ENCODE data around the gene BCL2L12. TPM values are rescaled to one million over a fixed set of nuclear protein-coding genes. Genes with fewer than 3 reads are reported as not detected.
A peak's percentile ranks its signal among the peaks of the same experiment; 100 is the strongest.

BCL2L12 gene
- total RNA-seq, 1 donor from 2014 or later = 49.2 TPM

- no peak overlapping the region for H3K4me3 Mint-ChIP-seq
- peaks cover 14% of the 10 kb centered on the region for H3K36me3 Mint-ChIP-seq
- no peak overlapping the region for H3K27ac Mint-ChIP-seq
- no peaks in the 10 kb centered on the region for H3K27me3 Mint-ChIP-seq
- no peaks in the 10 kb centered on the region for H3K9me3 Mint-ChIP-seq
- no peak for DNase-seq (ENCODE audit: extremely low spot score, unreplicated experiment)
- TF ChIP-seq, protein P1, sequence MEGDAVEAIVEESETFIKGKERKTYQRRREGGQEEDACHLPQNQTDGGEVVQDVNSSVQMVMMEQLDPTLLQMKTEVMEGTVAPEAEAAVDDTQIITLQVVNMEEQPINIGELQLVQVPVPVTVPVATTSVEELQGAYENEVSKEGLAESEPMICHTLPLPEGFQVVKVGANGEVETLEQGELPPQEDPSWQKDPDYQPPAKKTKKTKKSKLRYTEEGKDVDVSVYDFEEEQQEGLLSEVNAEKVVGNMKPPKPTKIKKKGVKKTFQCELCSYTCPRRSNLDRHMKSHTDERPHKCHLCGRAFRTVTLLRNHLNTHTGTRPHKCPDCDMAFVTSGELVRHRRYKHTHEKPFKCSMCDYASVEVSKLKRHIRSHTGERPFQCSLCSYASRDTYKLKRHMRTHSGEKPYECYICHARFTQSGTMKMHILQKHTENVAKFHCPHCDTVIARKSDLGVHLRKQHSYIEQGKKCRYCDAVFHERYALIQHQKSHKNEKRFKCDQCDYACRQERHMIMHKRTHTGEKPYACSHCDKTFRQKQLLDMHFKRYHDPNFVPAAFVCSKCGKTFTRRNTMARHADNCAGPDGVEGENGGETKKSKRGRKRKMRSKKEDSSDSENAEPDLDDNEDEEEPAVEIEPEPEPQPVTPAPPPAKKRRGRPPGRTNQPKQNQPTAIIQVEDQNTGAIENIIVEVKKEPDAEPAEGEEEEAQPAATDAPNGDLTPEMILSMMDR (conservative IDR thresholded peaks at IDR 0.05) = no peak
- H3K4me1 Mint-ChIP-seq (ENCODE audit: unreplicated experiment) = no peaks in the 10 kb centered on the region
Measured at GRCh38 chr19:49658139-49658517, 7.6 kb upstream of the BCL2L12 start.

GRCh38 chr19:49658566-49659442, 6.9 kb upstream of the BCL2L12 start:
- Mint-ChIP-seq H3K9me3 (no peaks in the 10 kb centered on the region), H3K27me3 (no peaks in the 10 kb centered on the region), H3K4me1 (ENCODE audit: unreplicated experiment) (no peaks in the 10 kb centered on the region), H3K4me3 (no peak overlapping the region), H3K36me3 (peaks cover 14% of the 10 kb centered on the region), H3K27ac (no peak overlapping the region)
- TF ChIP-seq, protein P1 (conservative IDR thresholded peaks at IDR 0.05) = no peak
- no peak for DNase-seq (ENCODE audit: extremely low spot score, unreplicated experiment)

DNA sequence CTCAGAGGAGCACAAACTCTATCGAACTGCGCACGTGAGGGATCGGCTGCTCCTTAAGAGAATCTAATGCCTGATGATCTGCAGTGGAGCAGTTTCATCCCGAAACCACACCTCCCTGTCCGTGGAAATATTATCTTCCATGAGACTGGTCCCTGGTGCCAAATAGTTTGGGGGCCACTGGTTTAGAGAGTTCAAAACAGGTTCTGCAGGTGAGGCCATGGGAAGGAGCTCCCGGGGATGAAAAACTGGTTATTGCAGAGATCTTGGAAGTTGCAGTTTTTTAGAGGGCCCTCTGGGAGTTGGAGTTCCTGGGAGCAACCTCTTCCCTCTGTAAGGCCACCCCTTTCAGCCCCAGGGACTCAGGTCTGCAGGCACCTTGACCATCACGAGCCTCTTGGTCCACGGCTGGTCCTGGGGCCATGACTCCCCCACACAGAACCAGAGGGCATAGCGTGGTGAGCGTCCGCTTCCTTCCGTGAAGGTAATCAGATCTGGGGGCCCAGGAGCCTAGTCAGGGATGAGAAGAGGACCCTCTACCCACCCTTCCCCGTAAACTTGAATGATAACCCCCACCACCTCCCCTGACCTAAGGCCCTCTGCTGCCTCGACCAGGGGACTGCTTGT, 5.3 kb upstream of the BCL2L12 start:
- H3K27ac Mint-ChIP-seq = peak overlapping the region; percentile 48

DNA sequence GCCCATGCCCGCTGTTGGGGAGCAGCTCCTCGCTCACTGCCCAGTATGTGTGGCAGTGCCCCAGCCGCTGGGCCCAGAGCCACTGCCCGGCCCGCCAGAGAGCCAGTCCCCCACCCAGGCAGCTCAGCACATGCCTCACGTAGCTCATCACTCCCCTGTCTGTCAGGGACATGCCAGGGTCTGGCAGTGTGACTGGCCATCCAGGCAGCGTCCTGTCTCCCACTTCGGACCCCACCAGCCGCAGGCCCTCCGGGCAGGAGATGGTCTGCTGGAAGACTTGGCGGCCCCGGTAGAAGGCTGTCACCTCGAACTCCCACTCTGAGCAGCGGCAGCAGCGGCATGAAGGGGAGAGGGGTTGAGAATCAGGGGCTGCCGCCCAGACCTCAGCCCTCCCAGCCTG, 3.7 kb upstream of the BCL2L12 start:
- TF ChIP-seq, protein P1 (conservative IDR thresholded peaks at IDR 0.05) = no peak
- Mint-ChIP-seq H3K9me3 (no peaks in the 10 kb centered on the region), H3K27ac (no peak overlapping the region), H3K27me3 (no peaks in the 10 kb centered on the region), H3K4me3 (no peak overlapping the region), H3K4me1 (ENCODE audit: unreplicated experiment) (peaks cover 16% of the 10 kb centered on the region), H3K36me3 (peaks cover 9% of the 10 kb centered on the region)
- no peak for DNase-seq (ENCODE audit: extremely low spot score, unreplicated experiment)

More for the DNA sequence above, 5.3 kb upstream of the BCL2L12 start:
- Mint-ChIP-seq H3K27me3 (no peaks in the 10 kb centered on the region), H3K36me3 (peaks cover 9% of the 10 kb centered on the region), H3K9me3 (no peaks in the 10 kb centered on the region), H3K4me1 (ENCODE audit: unreplicated experiment) (peaks cover 7% of the 10 kb centered on the region), H3K4me3 (no peak overlapping the region)
- no peak for DNase-seq (ENCODE audit: extremely low spot score, unreplicated experiment)
- TF ChIP-seq, protein P1 (conservative IDR thresholded peaks at IDR 0.05) = no peak

GRCh38 chr19:49663224-49663623, 2.5 kb upstream of the BCL2L12 start:
- H3K4me1 Mint-ChIP-seq (ENCODE audit: unreplicated experiment) = peaks cover 22% of the 10 kb centered on the region
- H3K27ac Mint-ChIP-seq = peak overlapping the region; percentile 97
- peaks cover 6% of the 10 kb centered on the region for H3K36me3 Mint-ChIP-seq
- TF ChIP-seq, protein P1 (conservative IDR thresholded peaks at IDR 0.05) = no peak
- H3K27me3 Mint-ChIP-seq = no peaks in the 10 kb centered on the region
- peak overlapping the region; percentile 34 for H3K4me3 Mint-ChIP-seq
- no peaks in the 10 kb centered on the region for H3K9me3 Mint-ChIP-seq
- no peak for DNase-seq (ENCODE audit: extremely low spot score, unreplicated experiment)

Measured in type B pancreatic cell (in vitro differentiated cells).